IPS DF 19.7 (cell line): ENCODE results near the gene LPCAT3.

Experiments used
- DNase-seq: peaks from one replicate; pipeline ENCODE4 v3.0.0-alpha.2; 2013; ENCODE audit warnings: low read depth, low spot score

Gene LPCAT3

DNA sequence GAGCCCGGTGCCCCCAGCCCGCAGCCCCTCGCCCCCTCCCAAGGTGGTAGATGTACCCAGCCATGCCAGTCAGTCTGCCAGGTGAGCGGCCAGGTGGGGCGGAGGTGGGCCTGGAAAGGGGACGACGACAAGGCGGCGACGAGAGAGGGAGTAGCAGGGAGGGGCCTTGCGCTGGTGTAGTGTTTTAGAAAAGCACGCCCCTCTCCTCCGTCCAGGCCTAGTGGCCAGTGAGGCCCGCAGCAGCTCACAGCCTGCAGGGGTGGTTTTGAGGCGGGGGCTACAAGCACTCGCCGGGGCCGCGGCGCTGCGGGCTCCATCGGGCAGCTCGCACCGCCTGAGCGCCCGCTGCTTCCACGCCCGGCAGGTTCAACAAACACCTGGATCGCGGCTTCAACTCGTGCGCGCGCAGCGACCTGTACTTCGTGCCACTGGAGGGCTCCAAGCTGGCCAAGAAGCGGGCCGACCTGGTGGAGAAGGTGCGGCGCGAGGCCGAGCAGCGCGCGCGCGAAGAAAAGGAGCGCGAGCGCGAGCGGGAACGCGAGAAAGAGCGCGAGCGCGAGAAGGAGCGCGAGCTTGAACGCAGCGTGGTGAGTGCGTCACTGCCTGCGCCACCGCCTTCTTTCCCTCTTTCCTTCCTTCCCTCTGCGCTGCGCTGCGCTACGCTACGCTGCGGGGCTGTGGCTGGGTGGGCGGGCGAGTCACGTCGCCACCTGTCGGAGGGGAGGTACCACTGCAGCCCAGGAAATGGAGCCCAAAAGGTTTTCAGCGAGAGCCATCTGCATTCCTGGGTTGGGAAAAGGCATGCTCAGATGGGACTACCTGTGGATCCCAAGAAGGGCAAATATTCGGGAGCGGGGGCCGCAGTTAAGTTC is 80.6 kb downstream of the LPCAT3 start:
- DNase-seq = no peak

DNA sequence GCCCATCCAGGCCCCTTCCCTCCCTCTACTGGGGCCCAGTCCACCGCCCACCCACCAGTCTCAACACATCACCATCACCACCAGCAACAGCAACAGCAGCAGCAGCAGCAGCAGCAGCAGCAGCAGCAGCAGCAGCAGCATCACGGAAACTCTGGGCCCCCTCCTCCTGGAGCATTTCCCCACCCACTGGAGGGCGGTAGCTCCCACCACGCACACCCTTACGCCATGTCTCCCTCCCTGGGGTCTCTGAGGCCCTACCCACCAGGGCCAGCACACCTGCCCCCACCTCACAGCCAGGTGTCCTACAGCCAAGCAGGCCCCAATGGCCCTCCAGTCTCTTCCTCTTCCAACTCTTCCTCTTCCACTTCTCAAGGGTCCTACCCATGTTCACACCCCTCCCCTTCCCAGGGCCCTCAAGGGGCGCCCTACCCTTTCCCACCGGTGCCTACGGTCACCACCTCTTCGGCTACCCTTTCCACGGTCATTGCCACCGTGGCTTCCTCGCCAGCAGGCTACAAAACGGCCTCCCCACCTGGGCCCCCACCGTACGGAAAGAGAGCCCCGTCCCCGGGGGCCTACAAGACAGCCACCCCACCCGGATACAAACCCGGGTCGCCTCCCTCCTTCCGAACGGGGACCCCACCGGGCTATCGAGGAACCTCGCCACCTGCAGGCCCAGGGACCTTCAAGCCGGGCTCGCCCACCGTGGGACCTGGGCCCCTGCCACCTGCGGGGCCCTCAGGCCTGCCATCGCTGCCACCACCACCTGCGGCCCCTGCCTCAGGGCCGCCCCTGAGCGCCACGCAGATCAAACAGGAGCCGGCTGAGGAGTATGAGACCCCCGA is 81.4 kb downstream of the LPCAT3 start:
- no peak for DNase-seq

DNA sequence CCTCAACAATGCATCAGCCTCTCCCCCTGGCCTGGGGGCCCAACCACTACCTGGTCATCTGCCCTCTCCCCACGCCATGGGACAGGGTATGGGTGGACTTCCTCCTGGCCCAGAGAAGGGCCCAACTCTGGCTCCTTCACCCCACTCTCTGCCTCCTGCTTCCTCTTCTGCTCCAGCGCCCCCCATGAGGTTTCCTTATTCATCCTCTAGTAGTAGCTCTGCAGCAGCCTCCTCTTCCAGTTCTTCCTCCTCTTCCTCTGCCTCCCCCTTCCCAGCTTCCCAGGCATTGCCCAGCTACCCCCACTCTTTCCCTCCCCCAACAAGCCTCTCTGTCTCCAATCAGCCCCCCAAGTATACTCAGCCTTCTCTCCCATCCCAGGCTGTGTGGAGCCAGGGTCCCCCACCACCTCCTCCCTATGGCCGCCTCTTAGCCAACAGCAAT is 82.1 kb downstream of the LPCAT3 start:
- no peak for DNase-seq

DNA sequence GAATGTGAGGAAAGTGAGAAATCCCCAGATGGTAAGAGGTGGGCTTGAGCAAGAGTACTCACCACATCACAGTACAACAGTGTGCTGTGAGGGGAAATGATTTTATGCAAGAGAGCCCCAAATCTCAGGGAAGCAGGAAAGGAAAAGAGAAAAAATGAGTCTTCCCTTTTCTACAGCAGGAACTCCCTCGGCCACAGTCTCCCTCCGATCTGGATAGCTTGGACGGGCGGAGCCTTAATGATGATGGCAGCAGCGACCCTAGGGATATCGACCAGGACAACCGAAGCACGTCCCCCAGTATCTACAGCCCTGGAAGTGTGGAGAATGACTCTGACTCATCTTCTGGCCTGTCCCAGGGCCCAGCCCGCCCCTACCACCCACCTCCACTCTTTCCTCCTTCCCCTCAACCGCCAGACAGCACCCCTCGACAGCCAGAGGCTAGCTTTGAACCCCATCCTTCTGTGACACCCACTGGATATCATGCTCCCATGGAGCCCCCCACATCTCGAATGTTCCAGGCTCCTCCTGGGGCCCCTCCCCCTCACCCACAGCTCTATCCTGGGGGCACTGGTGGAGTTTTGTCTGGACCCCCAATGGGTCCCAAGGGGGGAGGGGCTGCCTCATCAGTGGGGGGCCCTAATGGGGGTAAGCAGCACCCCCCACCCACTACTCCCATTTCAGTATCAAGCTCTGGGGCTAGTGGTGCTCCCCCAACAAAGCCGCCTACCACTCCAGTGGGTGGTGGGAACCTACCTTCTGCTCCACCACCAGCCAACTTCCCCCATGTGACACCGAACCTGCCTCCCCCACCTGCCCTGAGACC is 82.7 kb downstream of the LPCAT3 start:
- DNase-seq = no peak

DNA sequence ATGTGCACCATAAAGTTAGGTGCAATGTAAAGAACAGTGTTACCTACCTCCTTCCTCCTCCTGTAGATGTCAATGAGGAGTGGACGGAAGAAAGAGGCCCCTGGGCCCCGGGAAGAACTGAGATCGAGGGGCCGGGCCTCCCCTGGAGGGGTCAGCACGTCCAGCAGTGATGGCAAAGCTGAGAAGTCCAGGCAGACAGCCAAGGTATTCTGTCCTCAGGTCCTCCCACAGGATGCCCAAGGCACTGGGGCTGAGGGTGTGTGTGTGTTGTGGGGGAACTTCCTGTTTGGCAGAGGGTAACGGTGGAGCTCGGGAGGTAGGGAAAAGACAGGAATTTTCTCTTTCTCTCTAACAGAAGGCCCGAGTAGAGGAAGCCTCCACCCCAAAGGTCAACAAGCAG is 84.2 kb downstream of the LPCAT3 start:
- no peak for DNase-seq

GRCh38 chr12:6932766-6933165 is 85.5 kb downstream of the LPCAT3 start:
- DNase-seq = no peak

DNA sequence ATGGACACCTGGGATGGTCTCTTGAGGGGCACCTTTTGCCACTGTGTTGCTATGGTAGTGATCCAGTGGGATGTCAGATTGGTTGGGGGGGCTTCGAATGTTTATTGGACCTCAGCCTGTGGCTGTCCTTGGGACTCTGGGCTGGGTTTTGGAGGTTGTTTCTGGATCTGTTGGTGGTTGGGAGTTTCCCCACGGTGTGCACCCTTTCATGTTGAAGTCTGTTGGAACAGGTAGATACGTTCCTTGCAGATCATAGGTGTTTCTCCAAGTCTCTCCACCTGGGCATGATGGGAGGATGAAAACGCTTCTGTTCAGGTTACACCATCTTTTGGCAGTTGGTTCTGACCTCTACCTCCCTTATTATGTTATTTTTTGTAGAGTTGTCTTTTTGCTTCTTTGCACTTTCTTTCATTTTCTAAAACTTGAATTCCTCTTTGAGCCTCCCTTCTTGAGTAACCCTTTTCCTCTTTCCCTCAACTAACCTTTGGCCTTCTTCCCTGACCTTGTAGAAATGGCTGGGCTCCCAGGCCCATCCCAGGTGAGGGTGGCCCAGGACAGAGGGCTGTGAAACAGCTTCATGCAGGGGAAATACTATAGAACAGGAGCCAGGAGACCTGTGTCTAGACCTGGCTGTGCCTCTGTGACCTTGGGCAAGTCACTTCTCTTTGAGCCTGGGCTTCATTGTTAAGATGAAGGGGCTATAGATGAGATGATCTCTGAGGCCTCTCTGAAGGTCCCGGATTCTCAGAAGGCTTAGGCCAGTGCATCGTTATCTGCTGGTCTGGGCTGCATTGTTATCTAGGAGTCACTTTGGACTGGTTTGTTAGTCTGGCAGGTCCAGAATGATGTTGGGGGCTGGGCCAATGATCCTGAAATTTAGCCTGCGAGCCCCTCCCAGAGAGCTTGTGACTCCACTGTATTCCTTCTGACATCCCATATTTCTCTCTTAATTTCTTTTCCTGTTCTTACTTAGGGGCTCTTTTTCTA is 88.5 kb downstream of the LPCAT3 start:
- no peak for DNase-seq

- no peak for DNase-seq
These were observed 89.4 kb downstream of the LPCAT3 start for GRCh38 chr12:6928703-6929407.

DNA sequence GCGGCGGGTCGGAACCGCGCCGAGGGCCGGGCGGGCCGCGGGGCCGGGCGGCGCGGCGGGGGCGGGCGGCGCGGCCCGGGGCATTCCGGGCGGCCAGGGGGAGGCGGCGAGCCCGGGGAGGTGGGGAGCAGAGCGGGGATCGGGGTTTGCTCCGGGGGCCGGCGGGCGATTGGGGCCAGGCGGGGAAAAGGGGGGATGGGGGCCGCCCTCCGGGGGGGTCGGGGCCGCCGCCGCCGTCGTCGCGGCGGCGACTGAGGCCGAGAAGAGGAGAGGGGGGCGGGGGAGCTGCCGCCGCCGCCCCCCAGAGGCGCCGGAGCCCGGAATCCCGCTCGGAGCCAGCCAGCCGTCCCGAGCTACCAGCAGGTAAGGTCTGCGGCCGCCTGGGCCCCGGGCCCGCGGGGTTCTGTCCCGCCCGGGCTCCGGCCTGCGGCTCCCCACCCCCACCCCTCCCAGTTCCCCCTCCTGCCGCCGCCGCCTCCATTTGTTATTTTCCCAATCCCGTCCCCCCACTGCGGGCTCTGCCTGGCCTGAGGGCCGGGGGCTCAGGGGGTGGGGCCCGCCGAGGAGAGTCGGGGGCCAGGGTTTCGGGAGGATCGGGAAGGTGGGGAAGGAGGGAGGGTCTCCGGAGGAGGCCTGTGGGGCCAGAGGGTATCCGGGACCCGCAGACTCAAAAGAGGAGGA is 90.1 kb downstream of the LPCAT3 start:
- no peak for DNase-seq

DNA sequence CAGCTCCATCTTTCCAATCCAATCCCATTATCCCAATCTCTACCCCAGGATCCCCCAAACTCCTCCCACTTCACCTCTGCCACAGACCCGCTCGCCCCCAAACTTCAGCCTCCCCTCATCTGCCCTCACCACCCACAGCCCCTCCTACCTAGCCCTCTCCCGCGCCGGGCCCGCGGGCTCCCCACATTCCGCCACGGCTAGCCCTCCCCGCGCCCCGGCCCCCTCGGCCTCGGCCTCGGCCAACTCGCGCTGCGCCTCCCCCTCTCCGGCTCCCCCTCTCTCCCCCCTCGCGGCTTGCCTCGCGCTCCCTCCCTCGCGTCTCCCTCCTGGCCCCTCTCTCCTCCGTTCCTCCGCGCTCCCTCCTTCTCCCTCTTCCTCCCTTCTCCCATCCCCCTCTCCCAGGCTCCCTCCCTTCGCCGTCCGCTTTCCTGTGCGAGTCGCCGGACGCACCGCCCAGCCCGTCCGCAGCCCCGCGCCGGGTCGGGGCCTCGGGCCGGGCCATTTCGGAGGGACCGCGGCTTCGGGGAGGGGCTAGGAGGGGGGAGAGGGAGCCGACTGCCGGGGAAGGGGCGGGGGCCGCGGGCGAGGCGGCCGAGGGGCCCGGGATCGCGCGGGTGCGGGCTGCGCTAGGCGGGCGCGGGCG is 90.8 kb downstream of the LPCAT3 start, which contains the start of gene ATN1:
Gene ATN1 (plus strand): TSS at position 581 of the 643 bp plus-strand sequence. CDS start 6,043 bp downstream, outside the sequence.
- DNase-seq = no peak
